HG03039 (cell line): Measurements from ENCODE around the gene MYH6.
"Not testable (repeated sequence)": the region's sequence is repeated elsewhere in the genome, so short reads cannot be mapped to it uniquely, and the experiment has no call there.

Source experiments
- ATAC-seq: cut with Tn5 transposase; IDR thresholded peaks from one replicate; pipeline ENCODE4 v1.9.1; 2021; ENCODE audit warnings: mild to moderate bottlenecking, moderate library complexity; ENCODE audit not compliant: unreplicated experiment

Gene MYH6

DNA sequence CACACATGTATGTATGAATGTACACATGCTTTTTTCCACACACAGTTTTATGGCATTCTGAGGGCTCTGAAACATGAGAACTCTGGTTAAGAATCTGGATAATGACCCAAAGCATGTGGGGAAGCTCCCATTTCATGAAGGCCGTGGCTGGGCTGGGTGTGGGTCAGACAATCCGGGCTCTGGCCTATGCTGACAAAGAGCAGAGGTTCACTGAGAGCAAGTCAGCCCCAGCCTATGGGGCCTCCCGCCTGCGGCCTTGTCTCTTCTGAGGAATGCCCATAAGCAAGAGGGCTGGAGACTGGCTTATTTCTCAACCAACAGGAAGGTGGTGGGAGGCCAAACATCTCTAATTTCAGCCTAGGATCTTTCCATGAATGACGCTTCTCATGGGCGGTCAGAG, 8.5 kb downstream of the MYH6 start:
- no peak for ATAC-seq

DNA sequence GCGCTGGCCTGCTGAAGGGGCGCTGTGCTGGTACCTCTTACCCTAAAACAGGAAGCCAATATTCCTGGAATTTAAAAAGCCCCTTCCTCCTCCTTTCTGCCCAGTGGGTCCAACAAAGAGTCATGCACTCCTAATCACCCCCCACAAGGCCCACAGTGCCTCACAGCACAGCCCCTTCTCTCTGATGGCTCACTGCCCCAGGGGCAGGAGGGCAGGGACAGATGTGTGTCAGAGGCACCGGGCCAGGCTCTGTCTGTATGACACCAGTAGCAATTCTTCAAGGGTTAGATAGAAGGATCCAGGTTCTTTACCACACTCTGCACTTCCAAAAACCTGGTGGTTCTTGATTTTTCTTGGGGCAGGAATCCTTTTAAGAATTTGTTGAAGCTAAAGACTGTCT, 8.9 kb downstream of the MYH6 start:
- no peak for ATAC-seq

DNA sequence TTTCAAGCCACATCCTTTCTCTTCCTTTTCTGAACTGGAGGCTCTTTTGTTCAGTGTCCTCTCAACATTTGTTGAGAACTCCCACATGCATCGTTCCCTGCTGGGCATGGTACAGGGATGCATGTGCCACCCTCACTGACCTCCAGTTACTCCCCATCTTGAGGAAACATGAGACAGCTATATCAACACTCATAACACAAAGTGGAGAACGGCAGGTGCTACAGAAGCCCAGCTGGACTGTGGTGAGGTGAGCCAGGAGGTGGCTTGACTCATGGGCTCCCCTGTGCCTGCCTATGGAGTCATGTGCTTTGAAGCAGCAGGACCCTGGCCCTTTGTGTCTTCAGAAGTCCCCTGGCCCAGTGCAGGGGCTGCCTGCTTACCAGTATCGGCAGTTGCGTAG, 9.7 kb downstream of the MYH6 start:
- no peak for ATAC-seq

GRCh38 chr14:23396781-23397407, 11.2 kb downstream of the MYH6 start:
- no peak for ATAC-seq

DNA sequence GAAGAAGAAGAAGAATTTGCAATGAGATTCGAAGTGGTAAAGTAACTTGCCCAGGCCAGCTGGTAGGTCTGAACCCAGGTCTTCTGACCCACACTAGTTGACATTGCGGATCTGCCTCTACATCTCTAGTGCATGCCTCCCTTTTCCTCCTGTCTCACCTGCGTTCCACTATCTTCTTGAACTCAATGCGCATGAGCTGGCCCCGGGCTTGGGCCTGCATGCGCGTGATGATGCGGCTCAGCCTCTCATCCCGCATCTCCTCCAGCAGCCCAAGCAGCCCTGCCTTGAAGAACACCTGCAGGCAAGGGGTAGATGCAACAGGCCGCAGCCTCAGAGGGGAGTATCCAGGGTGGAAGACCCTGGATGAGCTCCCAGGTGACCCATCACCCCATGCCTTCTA, 11.9 kb downstream of the MYH6 start:
- ATAC-seq = no peak

GRCh38 chr14:23392613-23393012, 15.5 kb downstream of the MYH6 start:
- no peak for ATAC-seq

- ATAC-seq = not testable (repeated sequence)
These were observed 18.2 kb downstream of the MYH6 start for GRCh38 chr14:23389871-23390270.

- no peak for ATAC-seq
These were observed 18.7 kb downstream of the MYH6 start for GRCh38 chr14:23389396-23389795.

GRCh38 chr14:23388996-23389395, 19.1 kb downstream of the MYH6 start:
- ATAC-seq = no peak

GRCh38 chr14:23387916-23388882, 19.9 kb downstream of the MYH6 start:
- no peak for ATAC-seq

DNA sequence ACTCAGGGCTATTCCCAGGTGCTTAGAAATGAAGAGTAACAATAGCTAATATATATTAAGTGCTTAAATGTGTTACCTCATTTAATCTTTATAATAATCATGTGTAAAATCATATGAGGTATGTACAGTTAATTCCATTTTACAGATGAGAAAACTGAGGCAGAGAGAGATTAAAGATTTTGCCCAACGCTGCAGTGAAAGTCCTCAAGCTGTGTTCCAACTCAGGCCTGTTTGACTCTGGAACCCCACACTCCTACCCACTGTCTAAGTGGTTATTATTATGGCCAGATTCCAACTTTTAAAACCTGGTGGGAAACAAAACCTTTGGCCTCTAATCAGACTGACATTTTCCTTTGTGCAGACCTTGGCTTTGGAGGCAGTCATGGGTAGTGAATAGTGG, 21.1 kb downstream of the MYH6 start:
- no peak for ATAC-seq

DNA sequence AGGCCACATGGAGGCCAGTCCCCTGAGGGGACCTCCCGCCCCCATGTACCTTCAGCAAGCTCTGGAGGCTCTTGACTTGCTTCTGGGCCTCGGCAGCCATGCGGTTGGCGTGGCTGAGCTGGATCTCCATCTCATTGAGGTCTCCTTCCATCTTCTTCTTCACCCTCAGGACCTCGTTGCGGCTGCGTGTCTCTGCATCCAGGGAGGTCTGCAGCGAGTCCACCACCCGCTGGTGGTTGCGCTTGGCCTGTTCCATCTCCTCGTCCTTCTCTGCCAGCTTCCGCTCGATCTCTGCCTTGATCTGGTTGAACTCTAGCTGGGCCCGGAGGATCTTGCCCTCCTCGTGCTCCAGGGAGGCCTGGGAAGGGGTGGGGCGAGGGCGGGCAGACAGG, 21.8 kb downstream of the MYH6 start:
- ATAC-seq = not testable (repeated sequence)

DNA sequence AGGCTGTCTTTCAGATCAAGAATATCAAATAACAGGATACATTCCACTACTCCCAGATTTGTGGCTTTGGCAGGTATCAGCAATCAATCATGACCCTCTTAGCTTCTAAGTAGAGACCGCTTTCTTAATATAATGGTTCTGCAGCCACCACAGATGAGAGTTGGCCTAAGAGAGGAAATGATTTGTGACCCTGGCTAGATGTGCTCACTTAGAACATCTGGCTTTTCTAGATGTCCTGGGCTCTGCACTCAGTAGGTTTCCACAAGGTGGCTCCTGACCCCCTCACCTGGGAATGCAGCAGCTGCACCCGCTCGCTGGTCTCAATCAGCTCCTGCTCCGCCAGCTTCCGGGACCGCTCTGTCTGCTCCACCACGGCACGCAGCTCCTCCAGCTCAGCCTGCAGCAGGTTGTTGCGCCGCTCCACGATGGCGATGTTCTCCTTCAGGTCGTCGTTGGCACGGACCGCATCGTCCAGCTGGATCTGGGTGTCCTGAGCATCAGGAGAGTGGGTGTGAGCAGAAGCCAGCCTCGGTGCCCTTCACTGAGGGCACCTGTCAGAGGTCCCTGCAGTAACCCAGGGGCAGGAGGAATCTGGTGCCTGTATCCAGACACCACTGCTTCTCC, 22.3 kb downstream of the MYH6 start:
- no peak for ATAC-seq

- ATAC-seq = no peak
These were observed 22.8 kb downstream of the MYH6 start for GRCh38 chr14:23385244-23385641.

- ATAC-seq = no peak
These were observed 23.6 kb downstream of the MYH6 start for GRCh38 chr14:23384364-23385080.

- ATAC-seq = no peak
These were observed 25.2 kb downstream of the MYH6 start for GRCh38 chr14:23382731-23383440.

GRCh38 chr14:23382276-23382675, 25.8 kb downstream of the MYH6 start:
- no peak for ATAC-seq

DNA sequence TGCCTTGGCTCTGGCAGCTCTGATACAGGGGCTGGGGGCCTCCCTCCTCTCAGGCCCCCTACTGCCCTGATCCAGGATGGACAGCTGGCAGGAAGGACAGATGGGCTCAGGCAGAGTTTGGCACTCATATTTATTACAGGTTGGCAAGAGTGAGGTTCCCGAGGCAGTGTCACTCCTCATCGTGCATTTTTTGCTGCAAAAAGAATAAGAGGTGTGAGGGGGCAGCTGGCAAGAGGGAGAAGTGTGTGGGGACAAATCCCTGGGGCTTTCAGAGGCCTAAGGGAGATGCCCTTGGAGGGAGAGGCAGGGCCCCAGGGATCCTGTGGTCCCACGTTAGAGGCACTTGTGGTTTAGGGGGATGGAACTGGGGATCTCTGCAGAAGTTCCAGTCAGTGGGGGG, 26.2 kb downstream of the MYH6 start:
- no peak for ATAC-seq

DNA sequence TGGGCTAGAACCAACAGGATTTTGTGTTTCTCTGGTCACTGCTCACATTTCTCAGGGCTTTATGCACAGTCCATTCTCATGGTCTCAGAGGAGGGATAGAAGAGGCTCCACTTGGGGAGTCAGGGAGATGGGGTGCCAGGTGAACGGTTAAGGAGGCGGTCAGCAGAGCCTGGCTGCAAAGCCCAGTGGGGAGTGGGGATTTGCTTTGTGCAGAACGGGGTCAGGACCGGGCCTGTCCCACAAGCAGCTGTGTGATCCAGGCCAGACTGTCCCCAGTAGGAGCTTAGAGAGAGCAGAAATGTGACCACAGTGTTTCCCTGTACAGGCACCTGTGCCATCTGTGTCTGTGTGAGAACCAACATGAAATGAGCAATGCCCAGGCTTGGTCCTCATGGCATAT, 27.1 kb downstream of the MYH6 start:
- no peak for ATAC-seq

- no peak for ATAC-seq
These were observed 27.7 kb downstream of the MYH6 start for GRCh38 chr14:23380197-23380914.
